Kidney (tissue), 22 donors: ENCODE data around the gene ZNF729. TPM values are rescaled to one million over a fixed set of nuclear protein-coding genes. Genes with fewer than 3 reads are reported as not detected.
A peak's percentile ranks its signal among the peaks of the same experiment; 100 is the strongest.

Source experiments
- DNase-seq, 5 donors: peaks; one replicate each; pipeline ENCODE4 v3.0.0-alpha.2; 2013 to 2020
- FAIRE-seq: peaks from 2 replicates; lab custom pipeline; 2012; peaks lifted over from hg19 to GRCh38; lab: Jason Lieb, UNC
- H3K27ac ChIP-seq, 2 donors: one replicate each; pipeline ENCODE4 v1.7.0; 2013; ENCODE audit warnings: low read depth in 2 of 2, low read length in 2 of 2, inconsistent platforms in 1 of 2
- H3K27me3 ChIP-seq: one replicate; pipeline ENCODE4 v1.7.1; 2013; ENCODE audit warnings: low read length, inconsistent platforms; ENCODE audit not compliant: control insufficient read depth, insufficient read depth
- H3K36me3 ChIP-seq, 3 donors: one replicate each; pipeline versions ENCODE4 v1.7.0 to v1.7.1; 2013; ENCODE audit warnings: low read length in 3 of 3, control low read depth in 1 of 3, inconsistent platforms in 1 of 3; ENCODE audit not compliant: insufficient read depth in 3 of 3, control insufficient read depth in 2 of 3
- H3K4me1 ChIP-seq, 3 donors: one replicate each; pipeline versions ENCODE4 v1.7.0 to v1.7.1; 2013; ENCODE audit warnings: low read length in 3 of 3, inconsistent platforms in 1 of 3, low read depth in 1 of 3; ENCODE audit not compliant: control insufficient read depth in 2 of 3, insufficient read depth in 2 of 3
- H3K4me3 ChIP-seq, 3 donors: one replicate each; pipeline versions ENCODE4 v1.7.0 to v1.8.1; 2013; ENCODE audit warnings: low read length in 3 of 3, control low read depth in 1 of 3, inconsistent platforms in 1 of 3
- H3K9ac ChIP-seq, 3 donors: one replicate each; pipeline versions ENCODE4 v1.7.0 to v1.7.1; 2013; ENCODE audit warnings: low read length in 3 of 3, control low read depth in 1 of 3, inconsistent platforms in 1 of 3
- H3K9me3 ChIP-seq, 3 donors: one replicate each; pipeline versions ENCODE4 v1.7.0 to v1.7.1; 2013; ENCODE audit warnings: low read length in 3 of 3, control low read depth in 1 of 3, inconsistent platforms in 1 of 3; ENCODE audit not compliant: control insufficient read depth in 2 of 3, insufficient read depth in 1 of 3
- intact Hi-C: fragments of 100-400 bp; cut with DNase I; formaldehyde crosslinking; loops from one replicate; pipeline ENCODE4 v1.11.1; 2022
- long read RNA-seq, 10 donors: library from polyadenylated mRNA in 1 of 10; unstranded in 1 of 10; transcript quantifications; one replicate each; pipeline ENCODE4 v2.0.0 and lab custom pipeline, GENCODE V29; 2021 to 2026
- polyA plus RNA-seq: library from polyadenylated mRNA; stranded (reverse); fragments of 350-450 nt; fragmentation: Illumina TruSeq; extraction: RNeasy Lipid Tissue Mini Kit (QIAGEN cat#74804); gene quantifications from one replicate; pipeline ENCODE4 v1.2.3, GENCODE V29; 2014; ENCODE audit warnings: low read depth, low replicate concordance; ENCODE audit not compliant: insufficient read depth
- total RNA-seq: library from RNA; stranded (reverse); fragmentation: NEBNext Ultra II Directional; extraction: Animal tissue kit (Norgen Biotek cat#: 25700); gene quantifications from one replicate; pipeline ENCODE4 v1.2.1, GENCODE V29; 2021
- TF ChIP-seq, protein P1 (sequence below): IDR thresholded peaks from 3 replicates; pipeline ENCODE4 v1.5.1; 2012; ENCODE audit warnings: mild to moderate bottlenecking, moderate library complexity, borderline replicate concordance; ENCODE audit not compliant: insufficient read depth; ENCODE audit errors: extremely low read depth
- donor health status: control.
- donor health status: control.
- donor health status: control.
- donor health status: control.
- donor health status: control.
- donor health status: DM: yes; HTN: yes; CAD: no.
- donor health status: Normal renal cell carcinoma (clear cell type).

Gene ZNF729
- total RNA-seq (not detected), polyA plus RNA-seq (not detected)
- long read RNA-seq, donor 1, result 0 reads
- long read RNA-seq, donor 2, result 0 reads
- long read RNA-seq, donor 3, result 0 reads
- long read RNA-seq, donor 4, result 0 reads
- long read RNA-seq, donor 5, result 0 reads
- long read RNA-seq, donor 6, partial matches to known transcripts, result 0 of 1 reads
- long read RNA-seq, donor 6, other reads (novel, unspliced or antisense), result 0 of 1 reads
- long read RNA-seq, donor 7, result 0 reads
- long read RNA-seq, donor 8, result 0 reads
- long read RNA-seq, donor 9, result 0 reads
- long read RNA-seq, donor 10, result 0 reads

DNA sequence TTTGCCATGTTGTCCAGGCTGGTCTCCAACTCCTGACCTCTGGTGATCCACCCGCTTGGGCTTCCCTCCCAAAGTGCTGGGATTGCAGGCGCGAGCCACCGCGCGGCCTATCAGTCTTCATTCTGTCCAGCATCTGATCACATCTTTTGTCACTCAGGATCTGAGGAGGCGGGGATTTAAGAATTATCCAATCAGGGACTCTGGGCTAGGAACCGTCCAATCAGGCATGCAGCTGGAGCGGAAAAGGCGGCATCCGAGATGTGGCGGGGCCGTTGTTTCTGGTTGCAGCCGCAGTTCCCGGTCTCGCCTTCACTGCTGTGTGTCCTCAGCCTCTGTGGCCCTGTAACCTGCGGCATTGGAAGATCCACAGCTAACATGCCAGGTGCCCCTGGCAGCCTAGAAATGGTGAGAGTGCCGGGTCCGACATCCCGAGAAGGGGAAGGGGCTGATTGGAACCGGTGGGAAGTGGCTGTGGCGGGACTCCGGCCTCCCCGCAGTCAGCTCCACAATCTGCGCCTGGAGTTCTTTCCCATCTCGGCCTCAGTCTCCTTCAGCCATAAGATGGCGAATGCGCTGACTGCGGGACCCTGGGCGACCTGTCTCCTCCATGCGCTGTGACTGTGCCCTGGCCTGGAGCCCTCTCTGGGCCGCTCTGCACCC is at the start of gene ZNF729:
Gene ZNF729, plus strand, starts transcription at position 291 of the 660 bp plus-strand sequence. Its CDS starts 85 bp downstream, at position 376.
- Histone ChIP-seq H3K9me3 (no peaks in the 10 kb centered on the region), H3K36me3 (no peaks in the 10 kb centered on the region), H3K9ac (no peak within 1 kb of the TSS), H3K4me3 (peak within 1 kb of the TSS; percentile 34 to 48 (median 41)), H3K4me1 (no peaks in the 10 kb centered on the region), H3K27me3 (no peaks in the 10 kb centered on the region), H3K27ac (no peak within 1 kb of the TSS)
- TF ChIP-seq, protein P1, sequence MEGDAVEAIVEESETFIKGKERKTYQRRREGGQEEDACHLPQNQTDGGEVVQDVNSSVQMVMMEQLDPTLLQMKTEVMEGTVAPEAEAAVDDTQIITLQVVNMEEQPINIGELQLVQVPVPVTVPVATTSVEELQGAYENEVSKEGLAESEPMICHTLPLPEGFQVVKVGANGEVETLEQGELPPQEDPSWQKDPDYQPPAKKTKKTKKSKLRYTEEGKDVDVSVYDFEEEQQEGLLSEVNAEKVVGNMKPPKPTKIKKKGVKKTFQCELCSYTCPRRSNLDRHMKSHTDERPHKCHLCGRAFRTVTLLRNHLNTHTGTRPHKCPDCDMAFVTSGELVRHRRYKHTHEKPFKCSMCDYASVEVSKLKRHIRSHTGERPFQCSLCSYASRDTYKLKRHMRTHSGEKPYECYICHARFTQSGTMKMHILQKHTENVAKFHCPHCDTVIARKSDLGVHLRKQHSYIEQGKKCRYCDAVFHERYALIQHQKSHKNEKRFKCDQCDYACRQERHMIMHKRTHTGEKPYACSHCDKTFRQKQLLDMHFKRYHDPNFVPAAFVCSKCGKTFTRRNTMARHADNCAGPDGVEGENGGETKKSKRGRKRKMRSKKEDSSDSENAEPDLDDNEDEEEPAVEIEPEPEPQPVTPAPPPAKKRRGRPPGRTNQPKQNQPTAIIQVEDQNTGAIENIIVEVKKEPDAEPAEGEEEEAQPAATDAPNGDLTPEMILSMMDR, result no peak
- DNase-seq (peak in 4 of 5 donors; percentile 39 to 83 (median 71)), FAIRE-seq (no peak)
- intact Hi-C loops, result no loop called here

DNA sequence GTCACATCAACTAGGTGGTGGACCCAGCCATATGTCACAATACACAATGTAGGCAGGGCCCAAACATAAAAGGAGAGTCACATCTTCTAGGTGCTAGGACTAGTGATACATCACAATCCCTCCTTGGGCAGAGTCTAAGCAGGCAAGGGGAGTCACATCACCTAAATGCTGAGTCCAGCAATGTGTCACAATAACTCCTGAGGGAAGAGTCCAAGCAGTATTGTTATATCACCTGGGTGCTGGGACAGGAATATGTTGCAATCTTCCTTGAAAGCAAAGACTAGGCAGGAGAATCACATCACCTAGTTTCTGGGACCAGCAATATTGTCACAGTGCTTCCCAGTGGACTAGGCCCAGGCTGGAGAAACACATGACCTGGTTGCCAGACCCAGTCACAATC is 29.4 kb upstream of the ZNF729 start:
- no peak overlapping the region for H3K4me3 ChIP-seq
- H3K27me3 ChIP-seq, result no peaks in the 10 kb centered on the region
- no peak for FAIRE-seq
- TF ChIP-seq, protein P1, result no peak
- H3K36me3 ChIP-seq, result no peaks in the 10 kb centered on the region
- DNase-seq, result no peak
- peaks cover 2 to 5% (median 2%) of the 10 kb centered on the region in 3 donors for H3K9me3 ChIP-seq
- H3K4me1 ChIP-seq, result no peaks in the 10 kb centered on the region
- H3K27ac ChIP-seq, result no peak overlapping the region
- intact Hi-C loops, result no loop called here
- no peak overlapping the region for H3K9ac ChIP-seq

DNA sequence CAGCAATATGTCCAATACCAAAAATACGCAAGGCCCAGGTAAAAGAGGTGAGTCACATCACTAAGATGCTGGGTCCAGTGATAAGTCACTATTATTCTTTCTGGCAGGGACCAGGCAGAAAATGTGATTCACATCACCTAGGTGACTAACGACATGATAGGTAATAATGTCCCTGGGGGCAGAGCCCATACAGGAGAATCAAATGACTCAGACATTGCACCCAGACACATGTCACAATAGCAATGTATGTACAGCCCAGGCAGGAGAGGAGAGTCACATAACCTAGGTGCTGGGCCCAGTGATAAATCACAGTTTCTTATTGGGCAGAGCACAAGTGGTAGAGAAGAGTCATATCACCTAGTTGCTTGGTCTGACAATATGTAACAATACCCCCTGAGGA is 28.9 kb upstream of the ZNF729 start:
- TF ChIP-seq, protein P1, result no peak
- no peaks in the 10 kb centered on the region for H3K4me1 ChIP-seq
- H3K4me3 ChIP-seq, result no peak overlapping the region
- H3K36me3 ChIP-seq, result no peaks in the 10 kb centered on the region
- intact Hi-C loops, result no loop called here
- H3K9ac ChIP-seq, result no peak overlapping the region
- peaks cover 2 to 5% (median 2%) of the 10 kb centered on the region in 3 donors for H3K9me3 ChIP-seq
- H3K27me3 ChIP-seq, result no peaks in the 10 kb centered on the region
- no peak overlapping the region for H3K27ac ChIP-seq
- FAIRE-seq (no peak), DNase-seq (no peak)
